ENCODE results near the gene OR5K4. TPM values are rescaled to one million over a fixed set of nuclear protein-coding genes. Genes with fewer than 3 reads are reported as not detected.

The OR5K4 gene
- total RNA-seq, 2 experiments from 2014 or later: not detected

GRCh38 chr3:98341758-98342157, 11.9 kb upstream of the OR5K4 start:
- H3K27ac Mint-ChIP-seq: no peak overlapping the region
- no peak for DNase-seq
- H3K27me3 Mint-ChIP-seq: peaks cover 14% of the 10 kb centered on the region
- H3K36me3 Mint-ChIP-seq (ENCODE audit: low read depth): peaks cover 8% of the 10 kb centered on the region
- peaks cover 4% of the 10 kb centered on the region for H3K9me3 Mint-ChIP-seq
- POLR2A ChIA-PET: no interaction called here
- no peak overlapping the region for H3K4me3 Mint-ChIP-seq
- CTCF ChIA-PET: no interaction called here
- peaks cover 12% of the 10 kb centered on the region for H3K4me1 Mint-ChIP-seq

DNA sequence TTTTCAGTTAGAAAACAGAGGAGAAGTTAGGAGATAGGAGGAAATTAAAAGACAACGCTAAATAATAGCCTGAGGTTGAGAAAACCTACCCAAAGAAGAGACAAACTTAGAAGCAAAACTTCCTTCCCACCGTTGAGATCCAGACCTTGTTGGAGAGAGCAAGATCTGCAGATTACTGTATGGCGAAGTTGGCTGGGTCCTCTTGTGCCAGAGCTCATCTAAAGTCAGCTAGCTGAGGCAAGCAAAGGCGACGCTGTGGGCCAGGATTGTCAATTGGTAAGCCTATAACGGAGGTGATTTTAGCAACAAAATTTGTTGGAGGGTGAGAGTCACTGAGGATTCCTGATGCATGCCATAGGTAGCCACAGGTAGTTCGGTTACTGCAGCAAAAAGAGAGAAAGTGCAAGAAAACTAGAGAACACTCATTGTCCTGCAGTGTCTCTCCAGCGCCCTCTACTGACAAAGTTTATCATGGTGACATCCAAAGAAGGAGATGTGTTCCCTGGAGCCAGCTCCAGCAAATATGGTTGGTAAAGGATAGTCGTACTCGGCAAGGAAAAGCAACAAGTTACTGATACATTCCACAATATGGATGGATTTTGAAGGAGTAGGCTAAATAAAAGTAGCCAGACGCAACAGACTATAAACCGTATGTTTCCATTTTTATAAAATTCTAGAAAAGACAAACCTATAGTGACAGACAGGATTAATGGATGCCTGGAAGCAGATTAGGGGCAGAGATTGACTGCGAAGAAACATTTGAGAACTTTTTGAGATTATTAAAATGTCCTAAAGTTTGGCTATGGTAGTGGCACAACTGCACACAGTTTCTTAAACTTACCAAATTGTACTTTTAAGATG, 9.8 kb upstream of the OR5K4 start:
- DNase-seq: peak; percentile 30
- peaks cover 8% of the 10 kb centered on the region for H3K36me3 Mint-ChIP-seq (ENCODE audit: low read depth)
- peaks cover 13% of the 10 kb centered on the region for H3K27me3 Mint-ChIP-seq
- H3K4me3 Mint-ChIP-seq: no peak overlapping the region
- H3K27ac Mint-ChIP-seq: no peak overlapping the region
- H3K4me1 Mint-ChIP-seq: peaks cover 12% of the 10 kb centered on the region
- peaks cover 4% of the 10 kb centered on the region for H3K9me3 Mint-ChIP-seq
- CTCF ChIA-PET: interaction anchor here (0.9 to 1.0 kb wide), 2 partner anchors 163 to 305 kb away, joined by 3 read pairs; no protein-coding TSS in a partner anchor
- POLR2A ChIA-PET: no interaction called here

DNA sequence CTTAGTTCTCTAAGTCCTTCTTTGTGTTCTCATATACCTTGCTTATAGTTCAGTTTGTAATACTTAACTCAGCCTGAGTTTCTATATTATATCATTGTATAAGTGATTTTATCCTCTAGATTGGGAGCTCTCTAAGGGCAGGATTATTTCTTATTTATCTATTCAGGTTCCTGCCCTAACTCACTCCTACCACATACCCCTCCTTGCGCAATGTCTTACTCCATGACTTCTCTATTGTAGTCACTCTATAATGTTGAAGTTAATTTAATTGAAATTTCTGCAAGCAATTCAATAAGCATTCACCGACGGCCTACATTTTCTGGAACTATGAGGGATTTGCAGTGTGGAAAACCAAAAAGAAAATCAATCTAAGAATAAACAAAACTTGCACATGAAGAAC, 3.6 kb upstream of the OR5K4 start:
- Mint-ChIP-seq H3K9me3 (peaks cover 4% of the 10 kb centered on the region), H3K4me3 (no peak overlapping the region), H3K36me3 (ENCODE audit: low read depth) (peaks cover 7% of the 10 kb centered on the region), H3K27me3 (peaks cover 11% of the 10 kb centered on the region), H3K4me1 (peaks cover 8% of the 10 kb centered on the region), H3K27ac (no peak overlapping the region)
- no peak for DNase-seq
- ChIA-PET POLR2A (no interaction called here), CTCF (no interaction called here)

GRCh38 chr3:98359250-98359649, 5.6 kb downstream of the OR5K4 start:
- peaks cover 11% of the 10 kb centered on the region for H3K9me3 Mint-ChIP-seq
- CTCF ChIA-PET: no interaction called here
- peaks cover 23% of the 10 kb centered on the region for H3K36me3 Mint-ChIP-seq (ENCODE audit: low read depth)
- H3K27me3 Mint-ChIP-seq: peaks cover 7% of the 10 kb centered on the region
- H3K4me1 Mint-ChIP-seq: peaks cover 9% of the 10 kb centered on the region
- POLR2A ChIA-PET: no interaction called here
- no peak overlapping the region for H3K27ac Mint-ChIP-seq
- no peak overlapping the region for H3K4me3 Mint-ChIP-seq
- DNase-seq: no peak

GRCh38 chr3:98359993-98360675, 6.5 kb downstream of the OR5K4 start:
- H3K27ac Mint-ChIP-seq: no peak overlapping the region
- CTCF ChIA-PET: no interaction called here

DNA sequence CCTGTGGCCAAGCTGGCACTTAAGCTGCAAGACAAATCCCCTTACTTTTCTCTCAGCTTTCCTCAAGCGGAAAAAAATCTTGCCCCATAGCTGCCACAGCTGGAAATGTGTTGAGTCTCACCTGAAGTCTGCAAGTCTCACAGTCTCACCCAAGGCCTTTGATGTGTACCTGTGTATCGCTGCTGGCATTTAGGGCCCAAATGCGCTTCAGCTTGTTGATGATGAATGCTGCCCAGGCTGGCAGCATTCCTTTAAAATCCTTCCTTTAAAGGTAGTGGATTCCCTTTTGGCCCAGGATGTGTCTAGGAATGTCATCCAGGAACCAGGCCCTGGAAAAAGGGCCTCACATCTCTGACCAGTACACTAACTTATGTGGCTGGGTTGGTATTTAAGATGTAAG, 7.0 kb downstream of the OR5K4 start:
- Mint-ChIP-seq H3K9me3 (peaks cover 14% of the 10 kb centered on the region), H3K4me3 (no peak overlapping the region), H3K4me1 (peaks cover 9% of the 10 kb centered on the region), H3K36me3 (ENCODE audit: low read depth) (peaks cover 25% of the 10 kb centered on the region), H3K27me3 (peaks cover 6% of the 10 kb centered on the region), H3K27ac (no peak overlapping the region)
- no peak for DNase-seq
- CTCF ChIA-PET: no interaction called here
- POLR2A ChIA-PET: no interaction called here

More at GRCh38 chr3:98359993-98360675, 6.5 kb downstream of the OR5K4 start:
- H3K4me1 Mint-ChIP-seq: peaks cover 9% of the 10 kb centered on the region
- H3K4me3 Mint-ChIP-seq: no peak overlapping the region
- POLR2A ChIA-PET: no interaction called here
- H3K27me3 Mint-ChIP-seq: peaks cover 6% of the 10 kb centered on the region
- peaks cover 23% of the 10 kb centered on the region for H3K36me3 Mint-ChIP-seq (ENCODE audit: low read depth)
- H3K9me3 Mint-ChIP-seq: peaks cover 11% of the 10 kb centered on the region
- peak; percentile 41 for DNase-seq

DNA sequence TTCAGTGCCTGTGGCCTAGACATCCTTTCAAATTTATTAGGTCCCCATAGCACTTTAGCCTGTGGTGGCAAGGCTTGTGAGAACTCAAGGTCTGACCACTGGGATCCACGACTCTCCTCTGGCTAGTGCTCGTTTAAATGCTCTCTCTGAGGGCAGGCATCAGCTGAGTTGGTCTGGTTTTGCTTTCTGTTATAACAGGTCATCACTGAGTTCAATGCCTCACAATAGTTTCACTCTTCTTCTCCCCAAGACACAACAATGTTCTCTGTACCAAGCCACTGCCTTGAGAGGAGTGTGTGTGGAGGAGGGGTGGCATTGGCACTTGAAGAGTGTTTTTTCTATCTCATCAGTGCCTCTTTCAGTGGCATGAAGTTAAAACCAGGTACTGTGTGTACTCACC, 7.6 kb downstream of the OR5K4 start:
- Mint-ChIP-seq H3K27ac (no peak overlapping the region), H3K27me3 (peaks cover 6% of the 10 kb centered on the region), H3K4me3 (no peak overlapping the region), H3K4me1 (peaks cover 9% of the 10 kb centered on the region), H3K36me3 (ENCODE audit: low read depth) (peaks cover 25% of the 10 kb centered on the region), H3K9me3 (peaks cover 15% of the 10 kb centered on the region)
- ChIA-PET POLR2A (no interaction called here), CTCF (no interaction called here)
- no peak for DNase-seq

GRCh38 chr3:98367464-98368246, 14.0 kb downstream of the OR5K4 start:
- ChIA-PET POLR2A (no interaction called here), CTCF (no interaction called here)
- Mint-ChIP-seq H3K27ac (no peak overlapping the region), H3K4me1 (peaks cover 6% of the 10 kb centered on the region), H3K4me3 (no peak overlapping the region), H3K27me3 (no peaks in the 10 kb centered on the region), H3K36me3 (ENCODE audit: low read depth) (peaks cover 9% of the 10 kb centered on the region), H3K9me3 (peaks cover 4% of the 10 kb centered on the region)
- no peak for DNase-seq

GRCh38 chr3:98371186-98371585, 17.5 kb downstream of the OR5K4 start:
- POLR2A ChIA-PET: no interaction called here
- CTCF ChIA-PET: no interaction called here
- Mint-ChIP-seq H3K27me3 (peaks cover 1% of the 10 kb centered on the region), H3K9me3 (no peaks in the 10 kb centered on the region), H3K4me3 (no peak overlapping the region), H3K36me3 (ENCODE audit: low read depth) (peaks cover 5% of the 10 kb centered on the region), H3K4me1 (peaks cover 6% of the 10 kb centered on the region), H3K27ac (no peak overlapping the region)
- no peak for DNase-seq

GRCh38 chr3:98371853-98372252, 18.2 kb downstream of the OR5K4 start:
- no peak overlapping the region for H3K27ac Mint-ChIP-seq
- no peaks in the 10 kb centered on the region for H3K9me3 Mint-ChIP-seq

DNA sequence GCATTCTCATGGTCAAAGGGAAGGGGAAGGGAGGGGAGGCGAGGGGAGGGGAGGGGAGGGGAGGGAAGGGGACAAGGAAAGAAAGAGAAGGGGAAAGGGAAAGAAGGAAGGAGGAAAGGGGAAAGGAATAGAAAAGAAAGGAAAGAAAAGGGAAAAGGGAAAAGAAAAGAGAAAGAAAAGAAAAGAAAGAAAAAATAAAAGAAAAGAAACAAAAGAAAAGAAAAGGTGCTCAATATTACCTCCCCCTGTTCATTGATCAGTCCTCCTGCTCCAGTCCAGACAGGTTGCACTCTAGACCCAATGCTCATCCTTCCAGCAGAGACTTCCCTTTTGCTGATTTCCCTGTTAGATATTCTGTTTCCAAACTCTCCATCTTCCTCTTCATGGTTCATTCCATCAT, 18.8 kb downstream of the OR5K4 start:
- CTCF ChIA-PET: no interaction called here

More at GRCh38 chr3:98371853-98372252, 18.2 kb downstream of the OR5K4 start:
- peaks cover 1% of the 10 kb centered on the region for H3K27me3 Mint-ChIP-seq
- DNase-seq: no peak
- H3K4me3 Mint-ChIP-seq: no peak overlapping the region
- CTCF ChIA-PET: no interaction called here
- peaks cover 5% of the 10 kb centered on the region for H3K36me3 Mint-ChIP-seq (ENCODE audit: low read depth)
- H3K4me1 Mint-ChIP-seq: peaks cover 6% of the 10 kb centered on the region
- POLR2A ChIA-PET: no interaction called here

GRCh38 chr3:98376631-98377030, 23.0 kb downstream of the OR5K4 start:
- Mint-ChIP-seq H3K27ac (no peak overlapping the region), H3K9me3 (peaks cover 2% of the 10 kb centered on the region), H3K27me3 (peaks cover 3% of the 10 kb centered on the region), H3K4me3 (no peak overlapping the region), H3K36me3 (ENCODE audit: low read depth) (no peaks in the 10 kb centered on the region), H3K4me1 (peaks cover 6% of the 10 kb centered on the region)
- no peak for DNase-seq
- POLR2A ChIA-PET: no interaction called here
- CTCF ChIA-PET: no interaction called here

More for the DNA sequence above, 18.8 kb downstream of the OR5K4 start:
- Mint-ChIP-seq H3K4me3 (no peak overlapping the region), H3K27ac (no peak overlapping the region), H3K4me1 (peaks cover 6% of the 10 kb centered on the region), H3K9me3 (no peaks in the 10 kb centered on the region), H3K36me3 (ENCODE audit: low read depth) (peaks cover 1% of the 10 kb centered on the region), H3K27me3 (peaks cover 1% of the 10 kb centered on the region)
- DNase-seq: no peak
- POLR2A ChIA-PET: interaction anchor here (0.7 kb wide), 1 partner anchor 1621 kb away, joined by 3 read pairs; no protein-coding TSS in a partner anchor

- POLR2A ChIA-PET: no interaction called here
- DNase-seq: no peak
- H3K4me3 Mint-ChIP-seq: no peak overlapping the region
- H3K27me3 Mint-ChIP-seq: peaks cover 7% of the 10 kb centered on the region
- no peaks in the 10 kb centered on the region for H3K36me3 Mint-ChIP-seq (ENCODE audit: low read depth)
- H3K4me1 Mint-ChIP-seq: no peaks in the 10 kb centered on the region
- no peak overlapping the region for H3K27ac Mint-ChIP-seq
- no peaks in the 10 kb centered on the region for H3K9me3 Mint-ChIP-seq
- CTCF ChIA-PET: no interaction called here
Observed at GRCh38 chr3:98388147-98388546, 34.5 kb downstream of the OR5K4 start.

Data from activated CD4-positive, alpha-beta memory T cell treated with anti-CD3 and anti-CD28 coated beads, Interleukin-2, amount 10 ng/mL, durations not matched to agents 7 days and 5 days (primary cell).